HL-60 (cell line): ENCODE measurements around the gene BDKRB1.

Source experiments
- GABPA ChIP-seq: IDR thresholded peaks from 2 replicates; pipeline ENCODE4 v1.6.1; 2012; ENCODE audit warnings: low read depth
- POLR2AphosphoS5 ChIP-seq: IDR thresholded peaks from 2 replicates; pipeline ENCODE4 v1.6.1; 2012; ENCODE audit warnings: low read depth
- REST ChIP-seq: IDR thresholded peaks from 2 replicates; pipeline ENCODE4 v1.6.1; 2012; ENCODE audit warnings: low read depth; ENCODE audit not compliant: insufficient replicate concordance
- SPI1 ChIP-seq: IDR thresholded peaks from 2 replicates; pipeline ENCODE4 v1.6.1; 2012; ENCODE audit warnings: low read depth, mild to moderate bottlenecking, borderline replicate concordance
- TF ChIP-seq, protein P1 (sequence below): IDR thresholded peaks from one replicate; pipeline ENCODE4 v1.5.1; 2011; ENCODE audit warnings: low read length, control low read depth, inconsistent platforms; ENCODE audit not compliant: insufficient read depth

DNA sequence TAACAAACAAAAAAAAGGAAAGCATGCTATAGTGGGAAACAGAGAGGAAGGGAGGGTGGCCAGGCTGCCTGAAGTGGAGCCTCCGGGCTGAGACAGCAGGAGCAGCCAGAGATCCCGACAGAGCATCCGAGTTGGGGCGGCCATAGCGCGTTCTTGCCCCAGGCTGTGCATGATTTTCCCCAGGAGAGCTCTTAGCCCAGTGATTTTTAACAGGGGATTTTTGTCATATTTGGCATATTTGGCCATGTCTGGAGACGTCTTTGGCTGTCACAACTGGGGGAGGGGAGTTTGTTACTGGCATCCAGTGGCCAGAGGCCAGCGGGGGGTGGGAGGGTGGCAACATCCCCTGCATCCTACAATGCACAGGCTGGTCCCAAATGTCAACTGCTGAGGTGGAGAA lies 23.6 kb downstream of the BDKRB1 start:
- no peak for TF ChIP-seq GABPA
- TF ChIP-seq, protein P1, sequence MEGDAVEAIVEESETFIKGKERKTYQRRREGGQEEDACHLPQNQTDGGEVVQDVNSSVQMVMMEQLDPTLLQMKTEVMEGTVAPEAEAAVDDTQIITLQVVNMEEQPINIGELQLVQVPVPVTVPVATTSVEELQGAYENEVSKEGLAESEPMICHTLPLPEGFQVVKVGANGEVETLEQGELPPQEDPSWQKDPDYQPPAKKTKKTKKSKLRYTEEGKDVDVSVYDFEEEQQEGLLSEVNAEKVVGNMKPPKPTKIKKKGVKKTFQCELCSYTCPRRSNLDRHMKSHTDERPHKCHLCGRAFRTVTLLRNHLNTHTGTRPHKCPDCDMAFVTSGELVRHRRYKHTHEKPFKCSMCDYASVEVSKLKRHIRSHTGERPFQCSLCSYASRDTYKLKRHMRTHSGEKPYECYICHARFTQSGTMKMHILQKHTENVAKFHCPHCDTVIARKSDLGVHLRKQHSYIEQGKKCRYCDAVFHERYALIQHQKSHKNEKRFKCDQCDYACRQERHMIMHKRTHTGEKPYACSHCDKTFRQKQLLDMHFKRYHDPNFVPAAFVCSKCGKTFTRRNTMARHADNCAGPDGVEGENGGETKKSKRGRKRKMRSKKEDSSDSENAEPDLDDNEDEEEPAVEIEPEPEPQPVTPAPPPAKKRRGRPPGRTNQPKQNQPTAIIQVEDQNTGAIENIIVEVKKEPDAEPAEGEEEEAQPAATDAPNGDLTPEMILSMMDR = no peak
- TF ChIP-seq POLR2AphosphoS5 = no peak
- TF ChIP-seq REST = no peak
- no peak for TF ChIP-seq SPI1
